ENCODE results near the gene CCDC50.

- no peak for TF ChIP-seq CTCF (IDR thresholded peaks at IDR 0.05; ENCODE audit: borderline replicate concordance, extremely low read depth, low read length, poor library complexity, severe bottlenecking)
- no peak for TF ChIP-seq EZH2 (IDR thresholded peaks at IDR 0.05; ENCODE audit: borderline replicate concordance, low read depth, low read length, severe bottlenecking)
Measured at GRCh38 chr3:191362037-191362436, 32.8 kb downstream of the CCDC50 start.
